GM12878 (cell line): ENCODE measurements around the gene CCDC197. TPM values are rescaled to one million over a fixed set of nuclear protein-coding genes. Genes with fewer than 3 reads are reported as not detected.

Source experiments
- ATAC-seq: fragments of 200-7000 bp; cut with Tn5 transposase; 3 replicates; pipeline ENCODE4 v1.9.1; 2020; ENCODE audit warnings: mild to moderate bottlenecking, moderate library complexity
- BruUV-seq: library from RNA; stranded (reverse); fragments of 400-500 nt; replicated peaks from 2 replicates; lab custom pipeline; 2021; lab: Mats Ljungman, UMichigan
- CTCF ChIA-PET: fragments of 300-600 bp; sonication (Branson Sonifier 250); formaldehyde crosslinking; extraction: SDS; loops from one replicate; lab custom pipeline; 2021; ENCODE audit warnings: inconsistent platforms; lab: Yijun Ruan, JAX
- POLR2A ChIA-PET: fragments of 350-600 bp; formaldehyde crosslinking; extraction: SDS; loops from one replicate; lab custom pipeline; 2021; ENCODE audit warnings: inconsistent platforms; lab: Charles Lee
- RAD21 ChIA-PET: fragments of 300-600 bp; sonication (Branson Sonifier 250); formaldehyde crosslinking; loops from one replicate; lab custom pipeline; 2023; ENCODE audit warnings: antibody characterized with exemption; ENCODE audit not compliant: unreplicated experiment; lab: Charles Lee
- SMC1A ChIA-PET: fragments of 300-600 bp; sonication (Branson Sonifier 250); formaldehyde crosslinking; loops from one replicate; lab custom pipeline; 2023; ENCODE audit not compliant: unreplicated experiment, uncharacterized antibody; lab: Charles Lee
- DNase-seq: peaks from one replicate; pipeline ENCODE4 v3.0.0-alpha.2; 2011; ENCODE audit warnings: low read depth, low spot score
- FAIRE-seq: peaks from 3 replicates; lab custom pipeline; 2011; peaks lifted over from hg19 to GRCh38; lab: Jason Lieb, UNC
- H2AFZ ChIP-seq: 2 replicates; pipeline ENCODE4 v1.6.0; 2011; ENCODE audit warnings: low read depth, low read length, control low read depth; ENCODE audit not compliant: control insufficient read depth
- H3K27ac ChIP-seq: 2 replicates; pipeline ENCODE4 v1.5.1; 2011; ENCODE audit warnings: control low read depth; ENCODE audit not compliant: control insufficient read depth, insufficient read depth
- H3K27me3 ChIP-seq, 2 experiments: replicated peaks in 1 of 2; 2 replicates each; pipeline versions ENCODE4 v1.6.0 to v1.6.1; 2011; ENCODE audit warnings: low read length in 1 of 2; ENCODE audit not compliant: control insufficient read depth in 2 of 2, insufficient read depth in 2 of 2
- H3K36me3 ChIP-seq, 2 experiments: 2 replicates each; pipeline ENCODE4 v1.5.1; 2011; ENCODE audit warnings: low read length in 1 of 2; ENCODE audit not compliant: control insufficient read depth in 2 of 2, insufficient read depth in 2 of 2
- H3K4me1 ChIP-seq: 2 replicates; pipeline ENCODE4 v1.6.1; 2011; ENCODE audit warnings: mild to moderate bottlenecking, low read length, moderate library complexity, mixed read lengths; ENCODE audit not compliant: control insufficient read depth, insufficient read depth
- H3K4me2 ChIP-seq: 2 replicates; pipeline ENCODE4 v1.6.0; 2011; ENCODE audit warnings: control low read depth; ENCODE audit not compliant: control insufficient read depth, insufficient read depth
- H3K4me3 ChIP-seq: fragments of 200-600 bp; sonication (generic); 2 replicates; pipeline ENCODE4 v1.5.1; 2016
- H3K79me2 ChIP-seq: 2 replicates; pipeline ENCODE4 v1.6.0; 2011; ENCODE audit warnings: low read length; ENCODE audit not compliant: control insufficient read depth, insufficient read depth
- H3K9ac ChIP-seq: 2 replicates; pipeline ENCODE4 v1.8.0; 2011; ENCODE audit warnings: low read length, control low read depth, mixed read lengths; ENCODE audit not compliant: control insufficient read depth, insufficient read depth
- H3K9me3 ChIP-seq: replicated peaks from 3 replicates; pipeline ENCODE4 v1.5.1; 2011; ENCODE audit warnings: mild to moderate bottlenecking, low read length; ENCODE audit not compliant: control insufficient read depth, insufficient read depth
- H4K20me1 ChIP-seq: 2 replicates; pipeline ENCODE4 v1.6.0; 2011; ENCODE audit not compliant: control insufficient read depth, insufficient read depth
- BCL11A ChIP-seq: IDR thresholded peaks from 2 replicates; pipeline ENCODE4 v1.6.1; 2011; ENCODE audit warnings: low read depth, low read length
- CBFB ChIP-seq: IDR thresholded peaks from 2 replicates; pipeline ENCODE4 v1.6.1; 2016; ENCODE audit warnings: antibody characterized with exemption, low read depth
- CBX3 ChIP-seq: fragments of 200-600 bp; sonication (generic); IDR thresholded peaks from 2 replicates; pipeline ENCODE4 v1.6.1; 2016; ENCODE audit warnings: low read depth, borderline replicate concordance
- DPF2 ChIP-seq: fragments of 450-650 bp; IDR thresholded peaks from 2 replicates; pipeline ENCODE4 v1.6.1; 2017; ENCODE audit warnings: mild to moderate bottlenecking
- ESRRA ChIP-seq: IDR thresholded peaks from 2 replicates; pipeline ENCODE4 v1.6.1; 2012; ENCODE audit warnings: mild to moderate bottlenecking, low read length, improper control_type of control experiment
- GATAD2B ChIP-seq: fragments of 450-650 bp; conservative IDR thresholded peaks from 2 replicates; pipeline ENCODE4 v1.6.1; 2017; ENCODE audit warnings: low read depth, mild to moderate bottlenecking, moderate library complexity
- MTA2 ChIP-seq: fragments of 450-650 bp; IDR thresholded peaks from 2 replicates; pipeline ENCODE4 v1.6.1; 2016; ENCODE audit warnings: low read depth, mild to moderate bottlenecking, moderate library complexity
- NKRF ChIP-seq: fragments of 450-650 bp; conservative IDR thresholded peaks from 2 replicates; pipeline ENCODE4 v1.6.1; 2017; ENCODE audit warnings: mild to moderate bottlenecking, moderate library complexity
- NRF1 ChIP-seq: conservative IDR thresholded peaks from 2 replicates; pipeline ENCODE4 v1.6.1; 2011; ENCODE audit warnings: mild to moderate bottlenecking, low read depth, low read length, improper control_type of control experiment
- RB1 ChIP-seq: fragments of 450-650 bp; formaldehyde crosslinking; IDR thresholded peaks from 2 replicates; pipeline ENCODE4 v1.6.1; 2017; ENCODE audit warnings: mild to moderate bottlenecking, borderline replicate concordance
- SKIL ChIP-seq: fragments of 450-650 bp; IDR thresholded peaks from 2 replicates; pipeline ENCODE4 v1.6.1; 2017; ENCODE audit warnings: mild to moderate bottlenecking, low read depth, inconsistent platforms; ENCODE audit not compliant: poor library complexity, severe bottlenecking
- SP1 ChIP-seq: IDR thresholded peaks from one replicate; pipeline ENCODE4 v1.6.1; 2011; ENCODE audit warnings: low read depth, low read length
- SRF ChIP-seq, 2 experiments: IDR thresholded peaks; 2 replicates each; pipeline ENCODE4 v1.6.1; 2011; ENCODE audit warnings: low read depth in 2 of 2, low read length in 2 of 2, mild to moderate bottlenecking in 1 of 2, moderate library complexity in 1 of 2
- STAT1 ChIP-seq: fragments of 450-650 bp; conservative IDR thresholded peaks from 2 replicates; pipeline ENCODE4 v1.6.1; 2014; ENCODE audit warnings: antibody characterized with exemption, mild to moderate bottlenecking
- STAT3 ChIP-seq: IDR thresholded peaks from 2 replicates; pipeline ENCODE4 v1.6.1; 2011; ENCODE audit warnings: low read depth, low read length, improper control_type of control experiment
- SUPT20H ChIP-seq: IDR thresholded peaks from 2 replicates; pipeline ENCODE4 v1.6.1; 2011; ENCODE audit warnings: low read depth, mild to moderate bottlenecking, low read length, moderate library complexity, borderline replicate concordance; ENCODE audit not compliant: control insufficient read depth
- YY1 ChIP-seq: IDR thresholded peaks from 2 replicates; pipeline ENCODE4 v1.6.1; 2011; ENCODE audit warnings: low read depth, mild to moderate bottlenecking, low read length
- ZBTB11 ChIP-seq: fragments of 450-650 bp; formaldehyde crosslinking; IDR thresholded peaks from 2 replicates; pipeline ENCODE4 v1.5.0; 2022; ENCODE audit warnings: mild to moderate bottlenecking, missing genetic modification characterization
- ZNF622 ChIP-seq: fragments of 450-650 bp; IDR thresholded peaks from 2 replicates; pipeline ENCODE4 v1.6.1; 2017; ENCODE audit warnings: mild to moderate bottlenecking, inconsistent platforms
- ZZZ3 ChIP-seq: IDR thresholded peaks from 2 replicates; pipeline ENCODE4 v1.6.1; 2011; ENCODE audit warnings: low read depth; ENCODE audit not compliant: control insufficient read depth, insufficient read length
- WGBS: methylation state at CpG from one replicate; pipeline ENCODE4 v1.1.6; 2016; ENCODE audit warnings: low lambda C conversion rate; ENCODE audit not compliant: insufficient replicate concordance, insufficient coverage; ENCODE audit errors: missing lambda C conversion rate; 5-methylcytosine and 5-hydroxymethylcytosine counted together
- in situ Hi-C: fragments of 300-500 bp; cut with MboI; formaldehyde crosslinking; loops from 9 replicates; pipeline ENCODE4 v1.14.3; 2018; ENCODE audit warnings: mixed read lengths
- intact Hi-C: fragments of 100-400 bp; cut with micrococcal nuclease; formaldehyde crosslinking; loops from one replicate; pipeline ENCODE4 v1.14.2; 2022; ENCODE audit not compliant: unreplicated experiment
- polyA plus RNA-seq, 11 experiments: library from polyadenylated mRNA; depleted of rRNA in 4 of 11; unstranded in 6 of 11; stranded (reverse) in 5 of 11; fragments of >200 nt; fragmentation: Nextera tagmentation in 4 of 11; fragmentation: Illumina TruSeq in 1 of 11; extraction: Ambion mirVana in 4 of 11; extraction: Trizol in 1 of 11; gene quantifications; 1 replicate in 1 of 11; 2 replicates in 10 of 11; pipeline versions ENCODE4 v1.2.1 to v1.2.3, GENCODE V29; 2011 to 2016; ENCODE audit warnings: inconsistent platforms in 2 of 11, missing spikeins in 2 of 11, low read depth in 1 of 11
- total RNA-seq, 4 experiments: library from RNA; depleted of rRNA in 3 of 4; stranded (reverse); fragments of >200 nt in 3 of 4; fragmentation: Illumina TruSeq in 1 of 4; extraction: Trizol in 1 of 4; gene quantifications; 2 replicates each; pipeline versions ENCODE4 v1.2.1 to v1.2.3, GENCODE V29; 2013 to 2021

The CCDC197 gene
- total and polyA plus RNA-seq, 10 of the 15 experiments (the other 5 are each of a cell fraction or from before 2014, with no cell fraction given) = 0.12 TPM; not detected in 9

- H3K4me1 ChIP-seq = peaks cover 10% of the 10 kb centered on the region
- ChIA-PET CTCF (interaction anchor here (0.7 to 6.8 kb wide), 3 partner anchors 9 to 84 kb away, joined by 3 to 27 read pairs (median 4); no protein-coding TSS in a partner anchor), RAD21 (no interaction called here), SMC1A (no interaction called here), POLR2A (interaction anchor here (0.6 kb wide), 1 partner anchor 37 kb away, joined by 3 read pairs; no protein-coding TSS in a partner anchor)
- TF ChIP-seq NKRF (no peak), ZNF622 (no peak), BCL11A (no peak), ZBTB11 (CRISPR knock-in tag) (no peak), ZZZ3 (no peak), STAT3 (no peak), ESRRA (no peak), SKIL (no peak), SRF (IDR thresholded peaks at IDR 0.05; ENCODE audit: low read depth in 2 of 2, low read length in 2 of 2) (no peak), CBX3 (no peak), SP1 (no peak), GATAD2B (no peak), CBFB (no peak), STAT1 (no peak), DPF2 (no peak), NRF1 (no peak), YY1 (no peak), MTA2 (no peak), RB1 (no peak), SUPT20H (no peak)
- H3K79me2 ChIP-seq = no peaks in the 10 kb centered on the region
- WGBS = 50% methylated on average over 2 of the region's 2 CpGs
- H3K27ac ChIP-seq = no peak overlapping the region
- FAIRE-seq (no peak), DNase-seq (no peak), ATAC-seq (no peak)
- intact Hi-C loops = no loop called here
- in situ Hi-C loops = no loop called here
- no peaks in the 10 kb centered on the region for H4K20me1 ChIP-seq
- H3K9me3 ChIP-seq = no peaks in the 10 kb centered on the region
- H2AFZ ChIP-seq = no peak overlapping the region
- no peak overlapping the region for H3K4me2 ChIP-seq
- no peak overlapping the region for H3K9ac ChIP-seq
- H3K27me3 ChIP-seq = no peaks in the 10 kb centered on the region
- H3K36me3 ChIP-seq = no peaks in the 10 kb centered on the region
- no peak overlapping the region for H3K4me3 ChIP-seq
- BruUV-seq = no TSS peak
Observed at GRCh38 chr14:94024549-94024948, 27.4 kb downstream of the CCDC197 start.
